Measurements from ENCODE around the gene TMEM267.

Gene TMEM267, protein sequence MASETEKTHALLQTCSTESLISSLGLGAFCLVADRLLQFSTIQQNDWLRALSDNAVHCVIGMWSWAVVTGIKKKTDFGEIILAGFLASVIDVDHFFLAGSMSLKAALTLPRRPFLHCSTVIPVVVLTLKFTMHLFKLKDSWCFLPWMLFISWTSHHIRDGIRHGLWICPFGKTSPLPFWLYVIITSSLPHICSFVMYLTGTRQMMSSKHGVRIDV

GRCh38 chr5:43483298-43484105 is at the start of gene TMEM267:
TMEM267 (minus strand) TSS chr5:43483865; CDS start chr5:43453969, 29,896 bp downstream.
- TF ChIP-seq ELF4 (IDR thresholded peaks at IDR 0.05) (peak; percentile 37; the same call in 1 of the 2 replicates), ZNF384 (IDR thresholded peaks at IDR 0.05) (no peak), SP1 (IDR thresholded peaks at IDR 0.05) (no peak), BHLHE40 (IDR thresholded peaks at IDR 0.05; ENCODE audit: borderline replicate concordance) (no peak), L3MBTL2 (conservative IDR thresholded peaks at IDR 0.05) (peak; percentile 77), FOXM1 (IDR thresholded peaks at IDR 0.05; ENCODE audit: borderline replicate concordance) (no peak), FOXK2 (IDR thresholded peaks at IDR 0.05) (no peak), CTBP1 (IDR thresholded peaks at IDR 0.05; ENCODE audit: borderline replicate concordance) (no peak), LEF1 (IDR thresholded peaks at IDR 0.05; ENCODE audit: borderline replicate concordance) (no peak), ARNT (IDR thresholded peaks at IDR 0.05) (no peak), SUZ12 (IDR thresholded peaks at IDR 0.05) (no peak), TARDBP (IDR thresholded peaks at IDR 0.05) (peak; percentile 93), FOXA1 (IDR thresholded peaks at IDR 0.05) (no peak), HDGF (IDR thresholded peaks at IDR 0.05; ENCODE audit: borderline replicate concordance) (no peak)
- TF ChIP-seq, protein P1, sequence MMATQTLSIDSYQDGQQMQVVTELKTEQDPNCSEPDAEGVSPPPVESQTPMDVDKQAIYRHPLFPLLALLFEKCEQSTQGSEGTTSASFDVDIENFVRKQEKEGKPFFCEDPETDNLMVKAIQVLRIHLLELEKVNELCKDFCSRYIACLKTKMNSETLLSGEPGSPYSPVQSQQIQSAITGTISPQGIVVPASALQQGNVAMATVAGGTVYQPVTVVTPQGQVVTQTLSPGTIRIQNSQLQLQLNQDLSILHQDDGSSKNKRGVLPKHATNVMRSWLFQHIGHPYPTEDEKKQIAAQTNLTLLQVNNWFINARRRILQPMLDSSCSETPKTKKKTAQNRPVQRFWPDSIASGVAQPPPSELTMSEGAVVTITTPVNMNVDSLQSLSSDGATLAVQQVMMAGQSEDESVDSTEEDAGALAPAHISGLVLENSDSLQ (IDR thresholded peaks at IDR 0.05): 0 out of 2 replicates have a peak, but pooled peaks have one; percentile 18
- ChIA-PET POLR2A (interaction anchor here (0.6 to 3.2 kb wide), 52 partner anchors 7 to 1338 kb away, joined by 3 to 47 read pairs (median 5); partner anchors contain the start of genes C5orf34, CCL28, HMGCS1 and NIM1K), CTCF (interaction anchor here (0.6 to 2.7 kb wide), 11 partner anchors 34 to 563 kb away, joined by 3 to 16 read pairs (median 3); partner anchors contain the start of gene HMGCS1)
- peak; percentile 86 for DNase-seq (ENCODE audit: extremely low spot score)

- no peak for DNase-seq (ENCODE audit: extremely low spot score)
- POLR2A ChIA-PET: no interaction called here
- TF ChIP-seq FOXM1 (IDR thresholded peaks at IDR 0.05; ENCODE audit: borderline replicate concordance) (no peak), CTBP1 (IDR thresholded peaks at IDR 0.05; ENCODE audit: borderline replicate concordance) (no peak), L3MBTL2 (conservative IDR thresholded peaks at IDR 0.05) (no peak), SUZ12 (IDR thresholded peaks at IDR 0.05) (no peak), LEF1 (IDR thresholded peaks at IDR 0.05; ENCODE audit: borderline replicate concordance) (no peak), FOXK2 (IDR thresholded peaks at IDR 0.05) (no peak), SP1 (IDR thresholded peaks at IDR 0.05) (no peak), ZNF384 (IDR thresholded peaks at IDR 0.05) (no peak), TARDBP (IDR thresholded peaks at IDR 0.05) (no peak), FOXA1 (IDR thresholded peaks at IDR 0.05) (no peak), NFRKB (IDR thresholded peaks at IDR 0.05) (no peak), HDGF (IDR thresholded peaks at IDR 0.05; ENCODE audit: borderline replicate concordance) (no peak), BHLHE40 (IDR thresholded peaks at IDR 0.05; ENCODE audit: borderline replicate concordance) (no peak), ARNT (IDR thresholded peaks at IDR 0.05) (no peak), ELF4 (IDR thresholded peaks at IDR 0.05) (no peak)
- TF ChIP-seq, protein P1 (IDR thresholded peaks at IDR 0.05): no peak
- CTCF ChIA-PET: no interaction called here
These were observed 47.0 kb upstream of the TMEM267 start for GRCh38 chr5:43530648-43531047.

GRCh38 chr5:43523662-43524072 is 40.0 kb upstream of the TMEM267 start:
- ChIA-PET CTCF (no interaction called here), POLR2A (interaction anchor here (0.7 to 1.9 kb wide), 4 partner anchors 8 to 79 kb away, joined by 3 to 17 read pairs (median 6); partner anchors contain the start of genes C5orf34, NNT and TMEM267)
- no peak for DNase-seq (ENCODE audit: extremely low spot score)
- no peak for TF ChIP-seq BHLHE40 (IDR thresholded peaks at IDR 0.05; ENCODE audit: borderline replicate concordance)
- no peak for TF ChIP-seq TARDBP (IDR thresholded peaks at IDR 0.05)
- TF ChIP-seq HDGF (IDR thresholded peaks at IDR 0.05; ENCODE audit: borderline replicate concordance): no peak
- TF ChIP-seq L3MBTL2 (conservative IDR thresholded peaks at IDR 0.05): no peak
- TF ChIP-seq ELF4 (IDR thresholded peaks at IDR 0.05): no peak
- no peak for TF ChIP-seq FOXK2 (IDR thresholded peaks at IDR 0.05)
- no peak for TF ChIP-seq SUZ12 (IDR thresholded peaks at IDR 0.05)
- TF ChIP-seq ARNT (IDR thresholded peaks at IDR 0.05): no peak
- TF ChIP-seq, protein P1 (IDR thresholded peaks at IDR 0.05): no peak
- no peak for TF ChIP-seq ZNF384 (IDR thresholded peaks at IDR 0.05)
- TF ChIP-seq FOXM1 (IDR thresholded peaks at IDR 0.05; ENCODE audit: borderline replicate concordance): no peak
- no peak for TF ChIP-seq CTBP1 (IDR thresholded peaks at IDR 0.05; ENCODE audit: borderline replicate concordance)
- no peak for TF ChIP-seq NFRKB (IDR thresholded peaks at IDR 0.05)
- no peak for TF ChIP-seq SP1 (IDR thresholded peaks at IDR 0.05)
- TF ChIP-seq LEF1 (IDR thresholded peaks at IDR 0.05; ENCODE audit: borderline replicate concordance): no peak
- TF ChIP-seq FOXA1 (IDR thresholded peaks at IDR 0.05): no peak

DNA sequence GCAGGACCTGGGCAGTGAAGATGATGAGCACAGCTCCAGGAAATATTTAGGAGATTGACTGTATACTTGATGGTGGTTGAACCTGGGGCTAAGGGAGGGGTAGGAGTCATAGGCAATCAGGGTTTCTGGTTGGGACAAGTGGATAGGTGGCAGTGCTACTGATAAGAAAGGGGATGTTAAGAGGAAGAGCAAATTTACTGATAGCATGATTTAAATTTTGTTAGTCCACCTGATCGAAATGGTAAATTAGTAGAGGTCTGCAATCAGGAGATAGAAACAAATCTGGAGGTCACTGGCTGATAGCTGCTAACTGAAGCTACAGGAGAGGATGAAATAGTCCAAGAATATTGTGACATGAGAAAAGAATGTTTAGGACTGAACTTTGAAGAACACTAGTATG is 37.0 kb upstream of the TMEM267 start:
- TF ChIP-seq HDGF (IDR thresholded peaks at IDR 0.05; ENCODE audit: borderline replicate concordance): no peak
- TF ChIP-seq FOXK2 (IDR thresholded peaks at IDR 0.05): no peak
- TF ChIP-seq SP1 (IDR thresholded peaks at IDR 0.05): no peak
- TF ChIP-seq ZNF384 (IDR thresholded peaks at IDR 0.05): no peak
- TF ChIP-seq SUZ12 (IDR thresholded peaks at IDR 0.05): no peak
- no peak for TF ChIP-seq FOXM1 (IDR thresholded peaks at IDR 0.05; ENCODE audit: borderline replicate concordance)
- TF ChIP-seq BHLHE40 (IDR thresholded peaks at IDR 0.05; ENCODE audit: borderline replicate concordance): no peak
- TF ChIP-seq, protein P1 (IDR thresholded peaks at IDR 0.05): no peak
- TF ChIP-seq LEF1 (IDR thresholded peaks at IDR 0.05; ENCODE audit: borderline replicate concordance): no peak
- TF ChIP-seq ELF4 (IDR thresholded peaks at IDR 0.05): no peak
- TF ChIP-seq FOXA1 (IDR thresholded peaks at IDR 0.05): no peak
- ChIA-PET CTCF (no interaction called here), POLR2A (no interaction called here)
- DNase-seq (ENCODE audit: extremely low spot score): no peak
